Breast epithelium (tissue), 4 donors: Measurements from ENCODE around the gene LMCD1. TPM values are rescaled to one million over a fixed set of nuclear protein-coding genes. Genes with fewer than 3 reads are reported as not detected.

ENCODE experiments used
- DNase-seq, 2 donors: peaks; one replicate each; pipeline ENCODE4 v3.0.0-alpha.2; 2019; ENCODE audit warnings: low spot score in 2 of 2
- H3K27ac ChIP-seq, 2 donors: fragments of 200-600 bp; sonication (generic) in 1 of 2; one replicate each; pipeline ENCODE4 v1.5.1; 2016 to 2019; ENCODE audit warnings: mild to moderate bottlenecking in 1 of 2
- H3K27me3 ChIP-seq, 2 donors: fragments of 200-600 bp; sonication (generic) in 1 of 2; one replicate each; pipeline versions ENCODE4 v1.5.1 to v1.6.0; 2017 to 2019; ENCODE audit warnings: control low read depth in 1 of 2, mild to moderate bottlenecking in 1 of 2
- H3K36me3 ChIP-seq: fragments of 200-600 bp; one replicate; pipeline ENCODE4 v1.5.1; 2019
- H3K4me1 ChIP-seq, 2 donors: fragments of 200-600 bp; sonication (generic); one replicate each; pipeline ENCODE4 v1.5.1; 2016 to 2019; ENCODE audit warnings: control low read depth in 1 of 2
- H3K4me3 ChIP-seq, 3 donors: fragments of 200-600 bp; sonication (generic); 1 replicate in 2 of 3; 2 replicates in 1 of 3; pipeline ENCODE4 v1.5.1; 2016 to 2019; ENCODE audit warnings: mild to moderate bottlenecking in 3 of 3, moderate library complexity in 2 of 3
- H3K9me3 ChIP-seq, 2 donors: fragments of 200-600 bp; sonication (generic) in 1 of 2; one replicate each; pipeline ENCODE4 v1.5.1; 2016 to 2019; ENCODE audit warnings: control low read depth in 1 of 2
- POLR2A ChIP-seq: fragments of 450-650 bp; IDR thresholded peaks from one replicate; pipeline ENCODE4 v1.6.1; 2016; ENCODE audit warnings: antibody characterized with exemption, mild to moderate bottlenecking, moderate library complexity
- POLR2AphosphoS5 ChIP-seq, 3 donors: sonication (generic); formaldehyde crosslinking; IDR thresholded peaks; one replicate each; pipeline ENCODE4 v1.6.1; 2017; ENCODE audit warnings: antibody characterized with exemption in 3 of 3
- intact Hi-C: fragments of 100-400 bp; cut with DNase I; formaldehyde crosslinking; loops from one replicate; pipeline ENCODE4 v1.15.1; 2023; ENCODE audit warnings: low total_unique reads
- total RNA-seq, 3 donors: library from RNA; depleted of rRNA; stranded (reverse); fragments of >200 nt; gene quantifications; one replicate each; pipeline ENCODE4 v1.1.0, GENCODE V29; 2016
- TF ChIP-seq, protein P1 (sequence below), 3 donors: fragments of 450-650 bp; IDR thresholded peaks; one replicate each; pipeline ENCODE4 v1.5.1; 2016 to 2017; ENCODE audit warnings: antibody characterized with exemption in 3 of 3, mild to moderate bottlenecking in 3 of 3, moderate library complexity in 3 of 3

The LMCD1 gene
- total RNA-seq, 3 donors from 2014 or later: 53.0 to 228 (median 105) TPM

DNA sequence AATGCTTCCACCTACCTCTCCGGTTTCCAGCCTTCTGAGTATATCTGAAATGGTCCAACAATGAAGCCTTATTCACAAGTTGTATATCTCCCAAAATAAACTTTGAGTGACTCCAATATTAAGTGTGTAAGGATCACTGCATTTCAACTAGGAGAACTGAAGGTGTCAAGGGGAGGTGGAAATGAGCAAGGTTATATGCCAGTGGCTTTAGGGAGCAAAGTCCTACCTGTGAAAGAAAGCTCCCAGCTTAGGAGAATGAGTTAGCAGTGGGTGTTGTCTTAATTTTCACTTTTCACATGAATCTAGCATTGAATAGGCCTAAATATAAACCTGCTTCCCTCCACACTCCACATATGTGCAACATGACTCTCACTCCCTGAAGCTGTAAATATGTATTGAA is 29.0 kb downstream of the LMCD1 start:
- Histone ChIP-seq H3K4me1 (no peaks in the 10 kb centered on the region), H3K36me3 (no peaks in the 10 kb centered on the region), H3K27ac (peak overlapping the region in 1 of 2 donors; percentile 79), H3K27me3 (no peaks in the 10 kb centered on the region), H3K9me3 (no peaks in the 10 kb centered on the region), H3K4me3 (no peak overlapping the region)
- DNase-seq: no peak
- TF ChIP-seq POLR2AphosphoS5 (IDR thresholded peaks at IDR 0.05) (no peak), POLR2A (no peak)
- TF ChIP-seq, protein P1, sequence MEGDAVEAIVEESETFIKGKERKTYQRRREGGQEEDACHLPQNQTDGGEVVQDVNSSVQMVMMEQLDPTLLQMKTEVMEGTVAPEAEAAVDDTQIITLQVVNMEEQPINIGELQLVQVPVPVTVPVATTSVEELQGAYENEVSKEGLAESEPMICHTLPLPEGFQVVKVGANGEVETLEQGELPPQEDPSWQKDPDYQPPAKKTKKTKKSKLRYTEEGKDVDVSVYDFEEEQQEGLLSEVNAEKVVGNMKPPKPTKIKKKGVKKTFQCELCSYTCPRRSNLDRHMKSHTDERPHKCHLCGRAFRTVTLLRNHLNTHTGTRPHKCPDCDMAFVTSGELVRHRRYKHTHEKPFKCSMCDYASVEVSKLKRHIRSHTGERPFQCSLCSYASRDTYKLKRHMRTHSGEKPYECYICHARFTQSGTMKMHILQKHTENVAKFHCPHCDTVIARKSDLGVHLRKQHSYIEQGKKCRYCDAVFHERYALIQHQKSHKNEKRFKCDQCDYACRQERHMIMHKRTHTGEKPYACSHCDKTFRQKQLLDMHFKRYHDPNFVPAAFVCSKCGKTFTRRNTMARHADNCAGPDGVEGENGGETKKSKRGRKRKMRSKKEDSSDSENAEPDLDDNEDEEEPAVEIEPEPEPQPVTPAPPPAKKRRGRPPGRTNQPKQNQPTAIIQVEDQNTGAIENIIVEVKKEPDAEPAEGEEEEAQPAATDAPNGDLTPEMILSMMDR (IDR thresholded peaks at IDR 0.05): no peak
- intact Hi-C loops: no loop called here

GRCh38 chr3:8532251-8532871 is 30.7 kb downstream of the LMCD1 start:
- peak overlapping the region in 1 of 3 donors; percentile 22 for H3K4me3 ChIP-seq
- intact Hi-C loops: no loop called here
- peak overlapping the region in 1 of 2 donors; percentile 79 for H3K27ac ChIP-seq
- H3K27me3 ChIP-seq: no peaks in the 10 kb centered on the region
- no peaks in the 10 kb centered on the region for H3K36me3 ChIP-seq
- no peak for DNase-seq
- H3K4me1 ChIP-seq: no peaks in the 10 kb centered on the region
- H3K9me3 ChIP-seq: no peaks in the 10 kb centered on the region
- TF ChIP-seq POLR2A (no peak), POLR2AphosphoS5 (IDR thresholded peaks at IDR 0.05) (peak in 2 of 3 donors; percentile 14 to 80)

GRCh38 chr3:8536096-8537056 is 34.8 kb downstream of the LMCD1 start:
- no peaks in the 10 kb centered on the region for H3K4me1 ChIP-seq
- DNase-seq: no peak
- no peak overlapping the region for H3K27ac ChIP-seq
- H3K36me3 ChIP-seq: no peaks in the 10 kb centered on the region
- no peaks in the 10 kb centered on the region for H3K9me3 ChIP-seq
- no peak overlapping the region for H3K4me3 ChIP-seq
- TF ChIP-seq, protein P1 (IDR thresholded peaks at IDR 0.05): no peak
- TF ChIP-seq POLR2AphosphoS5 (IDR thresholded peaks at IDR 0.05) (no peak), POLR2A (no peak)
- H3K27me3 ChIP-seq: no peaks in the 10 kb centered on the region
- intact Hi-C loops: no loop called here

GRCh38 chr3:8537440-8537839 is 35.8 kb downstream of the LMCD1 start:
- intact Hi-C loops: no loop called here
- H3K36me3 ChIP-seq: no peaks in the 10 kb centered on the region
- H3K4me3 ChIP-seq: no peak overlapping the region
- DNase-seq: no peak
- H3K27ac ChIP-seq: no peak overlapping the region
- H3K27me3 ChIP-seq: no peaks in the 10 kb centered on the region
- no peak for TF ChIP-seq POLR2AphosphoS5 (IDR thresholded peaks at IDR 0.05)
- TF ChIP-seq, protein P1 (IDR thresholded peaks at IDR 0.05): no peak
- TF ChIP-seq POLR2A: no peak
- no peaks in the 10 kb centered on the region for H3K4me1 ChIP-seq
- H3K9me3 ChIP-seq: no peaks in the 10 kb centered on the region

- Histone ChIP-seq H3K36me3 (no peaks in the 10 kb centered on the region), H3K4me1 (no peaks in the 10 kb centered on the region)
- DNase-seq: no peak
Measured at GRCh38 chr3:8538223-8538622, 36.6 kb downstream of the LMCD1 start.

More at GRCh38 chr3:8538223-8538622, 36.6 kb downstream of the LMCD1 start:
- Histone ChIP-seq H3K4me3 (no peak overlapping the region), H3K27me3 (no peaks in the 10 kb centered on the region), H3K27ac (no peak overlapping the region), H3K9me3 (no peaks in the 10 kb centered on the region)
- intact Hi-C loops: no loop called here
- TF ChIP-seq POLR2A (no peak), POLR2AphosphoS5 (IDR thresholded peaks at IDR 0.05) (no peak)
- TF ChIP-seq, protein P1 (IDR thresholded peaks at IDR 0.05): no peak
